DLD1 (cell line): Measurements from ENCODE around the gene B3GNT7.

ENCODE experiments used
- in situ Hi-C: cut with HindIII; loops from 2 replicates; pipeline ENCODE4 v1.10.0; 2017; ENCODE audit warnings: low sequenced_read_pairs

Gene B3GNT7

DNA sequence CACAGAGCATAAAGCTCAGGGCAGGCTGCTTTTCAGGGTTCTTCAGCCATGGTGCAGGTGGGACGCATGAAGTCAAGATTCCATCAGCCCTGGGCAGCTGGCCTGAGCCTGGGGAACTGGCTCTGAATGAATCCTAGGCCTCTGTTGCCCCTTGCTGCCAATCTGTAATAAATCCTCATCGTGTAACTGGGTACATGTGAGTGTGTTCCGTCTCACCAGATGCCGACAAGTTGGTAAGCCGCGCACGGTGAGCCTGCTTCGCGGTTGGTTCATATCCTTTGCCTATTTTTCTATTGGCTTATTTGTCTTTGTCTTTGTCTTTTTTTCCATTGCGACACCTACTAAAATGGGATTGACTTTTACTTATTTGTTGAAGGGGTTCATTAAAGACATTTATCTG is 27.7 kb downstream of the B3GNT7 start:
- in situ Hi-C loops = no loop called here

DNA sequence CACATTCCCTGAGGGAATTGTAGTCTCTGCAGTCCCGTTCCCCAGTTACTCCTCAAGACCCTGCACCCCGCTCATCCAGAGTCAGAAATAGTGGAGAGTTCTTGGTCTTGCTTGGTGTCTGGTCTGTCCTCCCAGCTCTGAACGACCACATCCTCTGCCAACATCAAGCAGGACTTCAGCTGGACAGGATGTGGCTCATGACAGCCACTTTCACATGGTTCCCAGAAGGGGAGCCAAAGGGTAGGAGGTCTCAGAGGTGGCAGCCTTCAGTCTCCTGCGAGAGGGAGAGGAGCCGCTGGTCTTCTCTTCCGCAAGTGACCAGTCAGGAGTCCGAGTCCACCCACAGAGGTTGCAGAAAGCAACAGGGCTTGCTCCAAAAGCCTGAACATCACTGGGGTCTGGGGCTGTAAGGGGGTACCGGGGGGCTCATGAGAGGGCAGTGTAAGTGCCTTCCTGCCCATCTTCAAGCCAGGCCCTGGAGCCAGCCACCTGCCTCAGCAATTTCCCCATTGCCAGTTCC is 29.8 kb downstream of the B3GNT7 start:
- in situ Hi-C loops = loop anchor here (25.0 kb wide), 1 partner anchor 113 kb away; no protein-coding TSS in a partner anchor

DNA sequence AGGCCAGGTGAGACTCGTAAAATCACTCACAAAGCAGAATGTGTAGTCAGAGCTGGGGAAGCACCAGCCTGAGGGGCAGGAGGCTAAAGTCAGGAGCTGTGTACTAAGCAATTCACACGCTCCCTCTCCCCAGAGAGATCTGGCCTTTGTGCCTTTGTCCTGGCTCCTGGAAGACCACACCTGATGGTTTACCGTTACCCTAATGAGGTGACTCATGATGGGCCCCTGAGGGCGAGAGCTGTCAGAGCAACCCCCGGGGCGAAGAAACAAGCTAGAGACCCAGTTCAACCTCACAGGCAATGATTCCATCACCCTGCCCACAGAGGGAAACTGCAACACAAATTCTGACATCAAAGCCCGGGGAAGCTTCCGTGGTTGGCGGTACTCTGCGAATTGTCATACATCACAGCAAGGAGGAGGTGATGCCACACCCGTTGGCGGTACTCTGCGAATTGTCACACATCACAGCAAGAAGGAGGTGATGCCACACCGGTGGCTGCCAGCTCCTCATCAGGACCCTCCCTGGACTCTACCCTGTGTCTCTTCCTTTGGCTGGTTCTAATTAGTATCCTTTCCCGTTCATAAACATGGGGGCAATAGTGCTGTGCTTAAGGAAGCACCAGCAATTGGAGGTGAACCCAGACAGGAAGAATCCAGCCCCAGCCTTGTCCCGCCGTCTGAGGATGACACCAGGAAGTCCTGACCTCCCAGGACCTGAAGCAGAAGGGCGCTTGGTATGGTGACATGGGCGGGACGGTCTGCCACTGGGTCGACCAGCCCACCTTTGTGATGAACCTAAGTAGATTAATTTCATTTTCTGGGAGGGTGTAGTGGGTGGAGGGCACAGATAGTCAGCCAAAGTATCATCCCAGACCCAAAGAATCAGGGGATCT is 30.5 kb downstream of the B3GNT7 start:
- in situ Hi-C loops = loop anchor here (25.0 kb wide), 1 partner anchor 114 kb away; no protein-coding TSS in a partner anchor

DNA sequence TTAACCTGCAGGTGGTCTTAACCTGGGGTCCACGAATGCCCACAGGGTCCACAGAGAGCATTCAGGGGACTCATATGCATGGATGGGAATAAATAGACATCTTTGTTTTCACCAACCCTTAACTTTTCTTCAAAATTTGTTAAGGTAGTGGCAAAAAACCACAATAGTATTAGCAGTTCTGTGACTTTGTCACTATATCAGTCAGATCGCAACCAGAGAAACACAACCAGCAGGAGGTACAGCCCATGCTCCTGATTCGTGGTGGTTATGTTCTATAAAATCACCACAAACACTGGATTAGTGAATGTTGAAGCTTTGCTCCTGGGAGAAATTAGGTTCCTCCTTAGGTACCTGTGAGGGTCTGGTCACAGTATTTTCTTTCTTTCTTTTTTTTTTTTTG is 31.6 kb downstream of the B3GNT7 start:
- in situ Hi-C loops = loop anchor here (25.0 kb wide), 1 partner anchor 115 kb away; no protein-coding TSS in a partner anchor

DNA sequence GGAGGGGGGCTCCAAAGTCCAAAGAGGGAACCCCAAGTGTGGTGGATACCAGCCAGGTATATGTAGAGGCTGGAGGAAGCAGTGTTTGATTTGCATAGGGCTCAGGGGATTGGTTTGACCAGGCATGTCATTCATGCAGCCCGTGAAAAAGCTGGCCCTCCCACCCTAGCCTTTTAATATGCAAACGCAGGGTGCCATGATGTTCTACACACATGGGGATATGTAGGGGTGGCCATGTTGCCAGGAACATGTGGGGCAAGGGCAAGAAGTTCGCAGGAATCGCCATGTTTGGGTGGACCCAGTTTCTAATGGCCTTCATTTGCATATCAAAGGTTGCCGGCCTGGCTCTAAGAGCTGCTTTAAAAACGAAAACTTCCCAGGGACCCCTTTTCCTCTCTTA is 33.6 kb downstream of the B3GNT7 start:
- in situ Hi-C loops = loop anchor here (25.0 kb wide), 1 partner anchor 117 kb away; no protein-coding TSS in a partner anchor

DNA sequence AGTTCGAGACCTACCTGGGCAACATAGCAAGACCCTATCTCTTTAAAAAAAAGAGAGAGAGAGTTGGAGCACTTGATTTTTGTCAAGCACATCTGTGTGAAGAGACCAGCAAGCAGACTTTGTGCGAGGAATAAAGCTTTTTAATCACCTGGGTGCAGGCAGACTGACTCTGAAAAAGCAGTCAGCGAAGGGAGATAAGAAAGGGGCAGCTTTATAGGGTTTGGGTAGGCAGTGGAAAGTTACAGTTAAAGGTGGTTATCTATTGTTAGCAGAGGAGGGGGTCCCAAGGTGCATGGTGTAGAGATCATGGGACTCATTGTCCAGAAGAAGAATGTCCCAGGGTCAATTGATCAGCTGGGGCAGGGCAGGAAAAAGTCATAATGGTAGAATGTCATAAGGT is 34.4 kb downstream of the B3GNT7 start:
- in situ Hi-C loops = loop anchor here (25.0 kb wide), 1 partner anchor 118 kb away; no protein-coding TSS in a partner anchor

DNA sequence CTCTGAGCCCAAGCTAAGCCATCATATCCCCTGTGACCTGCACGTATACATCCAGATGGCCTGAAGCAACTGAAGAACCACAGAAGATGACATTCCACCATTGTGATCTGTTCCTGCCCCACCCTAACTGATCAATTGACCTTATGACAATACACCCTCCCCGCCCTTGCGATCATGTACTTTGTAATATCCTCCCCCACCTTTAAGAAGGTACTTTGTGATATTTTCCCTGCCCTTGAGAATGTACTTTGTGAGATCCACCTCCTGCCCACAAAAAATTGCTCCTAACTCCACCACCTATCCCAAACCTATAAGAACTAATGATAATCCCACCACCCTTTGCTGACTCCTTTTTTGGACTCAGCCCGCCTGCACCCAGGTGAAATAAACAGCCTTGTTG is 34.9 kb downstream of the B3GNT7 start:
- in situ Hi-C loops = loop anchor here (25.0 kb wide), 1 partner anchor 118 kb away; no protein-coding TSS in a partner anchor

DNA sequence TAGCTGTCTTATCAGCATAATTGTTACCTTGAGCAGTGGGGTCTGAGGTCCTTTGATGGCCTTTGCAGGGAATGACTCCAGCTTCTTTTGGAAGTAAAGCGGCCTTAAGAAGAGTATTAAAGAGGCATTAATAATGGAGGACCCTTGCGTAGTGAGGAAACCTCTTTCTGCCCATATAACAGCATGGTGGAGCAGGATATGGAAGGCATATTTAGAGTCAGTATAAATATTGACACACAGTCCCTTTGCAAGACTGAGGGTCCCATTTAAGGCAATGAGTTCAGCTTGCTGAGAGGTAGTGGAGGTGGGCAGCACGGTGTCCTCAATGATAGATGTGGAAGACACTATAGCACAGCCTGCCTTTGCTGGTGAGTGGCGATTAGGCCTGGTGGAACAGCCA is 36.1 kb downstream of the B3GNT7 start:
- in situ Hi-C loops = loop anchor here (25.0 kb wide), 1 partner anchor 119 kb away; no protein-coding TSS in a partner anchor

DNA sequence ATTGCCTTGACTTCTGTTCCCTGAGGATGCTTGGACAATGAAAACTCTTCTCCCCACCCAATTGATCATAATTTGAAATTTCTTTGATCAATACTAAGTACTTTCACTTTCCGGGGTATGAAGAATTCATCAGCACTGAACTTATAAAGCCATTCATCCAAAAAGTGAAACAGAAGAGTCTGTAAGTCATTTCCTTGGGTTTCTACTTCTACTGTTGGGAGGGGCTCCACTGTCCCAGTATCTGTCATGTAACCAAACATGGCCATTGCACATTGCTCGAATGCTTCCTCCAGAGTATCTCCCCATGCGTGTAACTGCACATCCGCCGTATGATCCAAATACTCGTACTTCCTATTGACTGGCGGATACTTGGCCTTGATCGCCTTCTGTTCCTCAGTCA is 38.5 kb downstream of the B3GNT7 start:
- in situ Hi-C loops = loop anchor here (25.0 kb wide), 1 partner anchor 122 kb away; no protein-coding TSS in a partner anchor

DNA sequence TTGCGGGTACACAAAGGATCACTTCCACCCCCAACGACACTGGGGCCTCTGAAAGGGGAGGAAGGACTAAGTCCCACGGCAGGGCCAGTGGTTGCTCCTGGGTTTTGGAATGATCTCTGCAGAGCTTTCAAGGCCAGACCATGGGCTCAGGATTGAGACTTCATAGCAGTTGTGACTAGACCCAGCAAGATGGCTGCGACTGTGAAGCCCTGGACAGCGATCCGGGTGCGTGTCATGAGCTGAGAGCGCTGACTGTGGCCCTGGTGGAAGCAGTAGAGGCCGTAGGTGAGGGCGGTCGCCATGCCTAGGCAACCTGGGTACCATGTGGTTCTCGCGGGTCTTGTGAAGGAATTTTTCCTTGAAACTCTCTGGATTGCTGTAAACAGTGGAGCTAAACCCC is 41.4 kb downstream of the B3GNT7 start:
- in situ Hi-C loops = loop anchor here (25.0 kb wide), 1 partner anchor 125 kb away; no protein-coding TSS in a partner anchor

DNA sequence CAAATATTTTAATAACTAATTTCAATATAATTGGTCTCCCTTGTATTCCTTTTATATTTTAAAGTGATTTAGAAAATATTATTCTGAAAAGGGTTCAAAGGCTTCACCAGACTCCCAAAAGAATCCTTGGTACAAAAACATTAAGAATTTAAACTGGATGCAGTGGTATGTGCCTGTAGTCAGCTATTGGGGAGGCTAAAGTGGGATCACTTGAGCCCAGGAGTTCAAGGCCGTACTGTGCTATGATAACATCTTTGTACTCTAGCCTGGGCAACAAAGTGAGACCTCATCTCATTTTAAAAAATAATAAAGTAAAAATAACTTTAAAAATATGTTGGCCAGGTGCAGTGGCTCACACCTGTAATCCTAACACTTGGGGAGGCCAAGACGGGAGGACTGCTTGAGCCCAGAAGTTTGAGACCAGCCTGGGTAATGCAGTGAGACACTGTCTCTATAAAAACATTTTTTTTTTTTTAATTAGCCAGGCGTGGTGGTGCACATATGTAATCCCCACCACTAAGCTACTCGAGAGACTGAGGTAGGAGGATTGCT is 54.1 kb downstream of the B3GNT7 start:
- in situ Hi-C loops = loop anchor here (25.0 kb wide), 1 partner anchor 137 kb away; no protein-coding TSS in a partner anchor

DNA sequence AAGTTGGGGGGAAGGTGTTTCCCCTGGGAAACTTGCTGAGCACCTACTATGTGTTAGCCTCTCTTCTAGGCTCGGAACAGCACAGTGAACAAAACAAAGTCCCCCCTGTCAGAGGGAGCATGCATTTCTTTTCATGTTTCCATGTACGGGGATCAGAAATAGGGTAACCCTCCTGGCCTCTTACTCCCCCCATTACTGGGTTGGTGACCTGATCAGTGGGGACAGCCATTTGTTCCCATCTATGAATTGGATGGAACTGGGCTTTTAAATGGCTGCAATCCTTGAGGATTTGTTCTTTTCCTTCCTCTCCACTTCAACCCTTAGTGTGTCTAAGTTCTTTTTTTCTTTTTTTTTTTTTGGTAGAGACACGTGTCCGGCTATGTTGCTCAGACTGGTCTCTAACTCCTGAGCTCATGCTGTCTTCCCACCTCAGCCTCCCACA is 55.1 kb downstream of the B3GNT7 start:
- in situ Hi-C loops = no loop called here
